Measurements from ENCODE around the gene RASAL2. TPM values are rescaled to one million over a fixed set of nuclear protein-coding genes. Genes with fewer than 3 reads are reported as not detected.
"Not testable (repeated sequence)": the region's sequence is repeated elsewhere in the genome, so short reads cannot be mapped to it uniquely, and the experiment has no call there.

The RASAL2 gene
- total RNA-seq, 1 experiment from 2014 or later, result 32.4 TPM

GRCh38 chr1:178307264-178307663 is 213.4 kb downstream of the RASAL2 start:
- no peak for DNase-seq
- no peaks in the 10 kb centered on the region for H3K36me3 Mint-ChIP-seq (ENCODE audit: insufficient read depth, unreplicated experiment)
- H3K27ac Mint-ChIP-seq (ENCODE audit: unreplicated experiment), result no peak overlapping the region
- peaks cover 47% of the 10 kb centered on the region for H3K4me1 Mint-ChIP-seq (ENCODE audit: low read depth, unreplicated experiment)
- H3K9me3 Mint-ChIP-seq (ENCODE audit: low read depth, unreplicated experiment), result peaks cover 2% of the 10 kb centered on the region
- CTCF ChIA-PET, result interaction anchor here (1.2 kb wide), 2 partner anchors 82 to 225 kb away, joined by 3 to 6 read pairs; no protein-coding TSS in a partner anchor
- H3K4me3 Mint-ChIP-seq (ENCODE audit: low read depth, unreplicated experiment), result no peak overlapping the region
- TF ChIP-seq, protein P1, sequence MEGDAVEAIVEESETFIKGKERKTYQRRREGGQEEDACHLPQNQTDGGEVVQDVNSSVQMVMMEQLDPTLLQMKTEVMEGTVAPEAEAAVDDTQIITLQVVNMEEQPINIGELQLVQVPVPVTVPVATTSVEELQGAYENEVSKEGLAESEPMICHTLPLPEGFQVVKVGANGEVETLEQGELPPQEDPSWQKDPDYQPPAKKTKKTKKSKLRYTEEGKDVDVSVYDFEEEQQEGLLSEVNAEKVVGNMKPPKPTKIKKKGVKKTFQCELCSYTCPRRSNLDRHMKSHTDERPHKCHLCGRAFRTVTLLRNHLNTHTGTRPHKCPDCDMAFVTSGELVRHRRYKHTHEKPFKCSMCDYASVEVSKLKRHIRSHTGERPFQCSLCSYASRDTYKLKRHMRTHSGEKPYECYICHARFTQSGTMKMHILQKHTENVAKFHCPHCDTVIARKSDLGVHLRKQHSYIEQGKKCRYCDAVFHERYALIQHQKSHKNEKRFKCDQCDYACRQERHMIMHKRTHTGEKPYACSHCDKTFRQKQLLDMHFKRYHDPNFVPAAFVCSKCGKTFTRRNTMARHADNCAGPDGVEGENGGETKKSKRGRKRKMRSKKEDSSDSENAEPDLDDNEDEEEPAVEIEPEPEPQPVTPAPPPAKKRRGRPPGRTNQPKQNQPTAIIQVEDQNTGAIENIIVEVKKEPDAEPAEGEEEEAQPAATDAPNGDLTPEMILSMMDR (IDR thresholded peaks at IDR 0.05; ENCODE audit: unreplicated experiment), result no peak
- intact Hi-C loops (cut with micrococcal nuclease; ENCODE audit: unreplicated experiment), result no loop called here
- H3K27me3 Mint-ChIP-seq (ENCODE audit: unreplicated experiment), result no peaks in the 10 kb centered on the region
- no TSS peak for BruUV-seq (replicated peaks)

DNA sequence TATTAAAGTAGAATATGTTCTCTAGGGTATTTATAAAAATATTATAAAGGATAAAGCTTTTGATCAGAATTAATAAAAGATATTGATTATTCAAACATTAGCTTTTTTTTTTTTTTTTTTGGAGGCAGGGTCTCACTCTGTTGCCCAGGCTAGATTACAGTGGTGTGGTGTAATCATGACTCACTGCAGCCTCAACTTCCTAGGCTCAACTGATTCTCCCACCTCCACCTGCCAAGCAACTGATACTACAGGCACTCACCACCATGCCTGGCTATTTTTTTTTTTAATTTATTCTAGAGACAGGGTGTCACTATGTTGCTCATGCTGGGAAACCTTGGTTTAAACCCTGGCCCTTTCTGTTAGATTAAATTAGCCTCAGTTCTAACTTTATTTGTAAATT is 214.5 kb downstream of the RASAL2 start:
- Mint-ChIP-seq H3K27ac (ENCODE audit: unreplicated experiment) (no peak overlapping the region), H3K27me3 (ENCODE audit: unreplicated experiment) (no peaks in the 10 kb centered on the region), H3K36me3 (ENCODE audit: insufficient read depth, unreplicated experiment) (no peaks in the 10 kb centered on the region), H3K4me1 (ENCODE audit: low read depth, unreplicated experiment) (peaks cover 49% of the 10 kb centered on the region), H3K4me3 (ENCODE audit: low read depth, unreplicated experiment) (no peak overlapping the region), H3K9me3 (ENCODE audit: low read depth, unreplicated experiment) (peaks cover 2% of the 10 kb centered on the region)
- intact Hi-C loops (cut with micrococcal nuclease; ENCODE audit: unreplicated experiment), result no loop called here
- TF ChIP-seq, protein P1 (IDR thresholded peaks at IDR 0.05; ENCODE audit: unreplicated experiment), result no peak
- CTCF ChIA-PET, result interaction anchor here (0.6 to 2.1 kb wide), 7 partner anchors 9 to 1898 kb away, joined by 3 to 16 read pairs (median 4); no protein-coding TSS in a partner anchor
- BruUV-seq (replicated peaks), result no TSS peak
- DNase-seq, result peak; percentile 33

DNA sequence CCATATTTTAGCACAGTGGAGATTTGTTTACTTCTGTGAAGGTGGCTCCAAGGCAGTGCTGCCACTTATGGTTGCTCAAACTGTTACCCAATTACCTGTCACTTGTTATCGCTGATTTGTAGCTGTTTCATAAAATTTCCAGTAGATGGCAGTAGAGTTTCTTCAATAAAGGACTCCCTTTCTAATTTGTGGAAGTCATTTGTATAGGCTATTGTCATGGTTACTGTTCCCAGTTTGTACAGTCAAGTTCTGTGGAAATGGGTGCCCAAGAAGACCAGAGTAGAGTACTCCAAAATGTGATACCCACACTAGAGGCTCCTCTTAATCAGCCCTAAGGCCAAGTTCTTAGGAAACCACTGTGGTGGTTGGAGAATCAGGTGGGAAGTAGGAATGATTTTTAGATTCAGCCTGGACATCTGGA is 216.8 kb downstream of the RASAL2 start:
- TF ChIP-seq, protein P1 (IDR thresholded peaks at IDR 0.05; ENCODE audit: unreplicated experiment), result peak; percentile 61
- Mint-ChIP-seq H3K27ac (ENCODE audit: unreplicated experiment) (peak overlapping the region; percentile 0), H3K9me3 (ENCODE audit: low read depth, unreplicated experiment) (peaks cover under 1% of the 10 kb centered on the region), H3K36me3 (ENCODE audit: insufficient read depth, unreplicated experiment) (no peaks in the 10 kb centered on the region), H3K27me3 (ENCODE audit: unreplicated experiment) (no peaks in the 10 kb centered on the region), H3K4me1 (ENCODE audit: low read depth, unreplicated experiment) (peaks cover 38% of the 10 kb centered on the region), H3K4me3 (ENCODE audit: low read depth, unreplicated experiment) (no peak overlapping the region)
- peak; percentile 28 for DNase-seq
- CTCF ChIA-PET, result interaction anchor here (0.6 to 1.8 kb wide), 16 partner anchors 11 to 692 kb away, joined by 3 to 13 read pairs (median 5); no protein-coding TSS in a partner anchor
- no TSS peak for BruUV-seq (replicated peaks)
- intact Hi-C loops (cut with micrococcal nuclease; ENCODE audit: unreplicated experiment), result loop anchor here (2.0 to 5.0 kb wide), 6 partner anchors 30 to 692 kb away; no protein-coding TSS in a partner anchor

DNA sequence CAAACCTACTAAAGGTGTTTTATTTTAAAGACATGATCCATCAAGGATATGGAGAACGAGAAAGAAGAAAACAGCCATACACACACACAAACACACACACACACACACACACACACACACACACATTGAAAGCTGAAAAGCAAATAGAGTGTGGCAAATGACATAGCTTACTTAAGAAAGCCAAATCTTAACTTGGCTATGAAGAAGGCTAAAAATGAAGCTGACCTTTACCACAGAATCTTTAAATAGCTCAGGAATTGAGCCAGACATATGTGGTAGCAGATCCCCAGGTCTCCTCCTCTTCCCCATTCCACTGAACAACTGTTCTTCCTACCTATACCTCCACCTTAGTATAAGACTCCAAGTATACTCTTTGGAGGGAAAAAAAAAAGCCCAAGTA is 217.3 kb downstream of the RASAL2 start:
- no TSS peak for BruUV-seq (replicated peaks)
- Mint-ChIP-seq H3K36me3 (ENCODE audit: insufficient read depth, unreplicated experiment) (no peaks in the 10 kb centered on the region), H3K27me3 (ENCODE audit: unreplicated experiment) (no peaks in the 10 kb centered on the region), H3K4me3 (ENCODE audit: low read depth, unreplicated experiment) (no peak overlapping the region), H3K27ac (ENCODE audit: unreplicated experiment) (peak overlapping the region; percentile 0), H3K9me3 (ENCODE audit: low read depth, unreplicated experiment) (no peaks in the 10 kb centered on the region), H3K4me1 (ENCODE audit: low read depth, unreplicated experiment) (peaks cover 38% of the 10 kb centered on the region)
- no peak for DNase-seq
- TF ChIP-seq, protein P1 (IDR thresholded peaks at IDR 0.05; ENCODE audit: unreplicated experiment), result no peak
- CTCF ChIA-PET, result interaction anchor here (0.6 to 1.8 kb wide), 17 partner anchors 11 to 1059 kb away, joined by 3 to 13 read pairs (median 5); no protein-coding TSS in a partner anchor
- intact Hi-C loops (cut with micrococcal nuclease; ENCODE audit: unreplicated experiment), result loop anchor here (2.0 to 5.0 kb wide), 6 partner anchors 30 to 691 kb away; no protein-coding TSS in a partner anchor

DNA sequence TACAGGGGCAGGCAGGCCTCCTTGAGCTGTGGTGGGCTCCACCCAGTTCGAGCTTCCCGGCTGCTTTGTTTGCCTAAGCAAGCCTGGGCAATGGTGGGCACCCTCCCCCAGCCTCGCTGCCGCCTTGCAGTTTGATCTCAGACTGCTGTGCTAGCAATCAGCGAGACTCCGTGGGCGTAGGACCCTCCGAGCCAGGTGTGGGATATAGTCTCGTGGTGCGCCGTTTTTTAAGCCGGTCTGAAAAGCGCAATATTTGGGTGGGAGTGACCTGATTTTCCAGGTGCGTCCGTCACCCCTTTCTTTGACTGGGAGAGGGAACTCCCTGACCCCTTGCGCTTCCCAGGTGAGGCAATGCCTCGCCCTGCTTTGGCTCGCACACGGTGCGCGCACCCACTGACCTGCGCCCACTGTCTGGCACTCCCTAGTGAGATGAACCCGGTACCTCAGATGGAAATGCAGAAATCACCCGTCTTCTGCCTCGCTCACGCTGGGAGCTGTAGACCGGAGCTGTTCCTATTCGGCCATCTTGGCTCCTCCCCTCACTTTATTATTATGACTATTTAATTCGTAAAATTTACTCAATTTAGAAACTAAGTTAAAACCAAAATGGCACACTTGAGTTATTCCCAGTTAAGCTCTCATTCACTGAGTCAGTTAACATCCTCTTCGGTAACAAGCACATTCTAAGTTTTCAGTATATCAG is 226.5 kb downstream of the RASAL2 start:
- H3K36me3 Mint-ChIP-seq (ENCODE audit: insufficient read depth, unreplicated experiment); H3K9me3 Mint-ChIP-seq (ENCODE audit: low read depth, unreplicated experiment); intact Hi-C loops (cut with micrococcal nuclease; ENCODE audit: unreplicated experiment); BruUV-seq (replicated peaks); H3K27me3 Mint-ChIP-seq (ENCODE audit: unreplicated experiment): not testable (repeated sequence)
- H3K27ac Mint-ChIP-seq (ENCODE audit: unreplicated experiment), result peak overlapping the region; percentile 42
- CTCF ChIA-PET, result interaction anchor here (0.6 kb wide), 2 partner anchors 127 to 144 kb away, joined by 3 to 4 read pairs; no protein-coding TSS in a partner anchor
- peak overlapping the region; percentile 84 for H3K4me3 Mint-ChIP-seq (ENCODE audit: low read depth, unreplicated experiment)
- peaks cover 15% of the 10 kb centered on the region for H3K4me1 Mint-ChIP-seq (ENCODE audit: low read depth, unreplicated experiment)
- peak; percentile 40 for DNase-seq
